GM12874 (cell line): Measurements from ENCODE around the gene TMTC1.

Experiments used
- TF ChIP-seq, protein P1 (sequence below): IDR thresholded peaks from 2 replicates; pipeline ENCODE4 v1.5.1; 2011; ENCODE audit warnings: low read depth, mild to moderate bottlenecking, control low read depth, low read length, moderate library complexity; ENCODE audit not compliant: insufficient read depth

TMTC1 gene

DNA sequence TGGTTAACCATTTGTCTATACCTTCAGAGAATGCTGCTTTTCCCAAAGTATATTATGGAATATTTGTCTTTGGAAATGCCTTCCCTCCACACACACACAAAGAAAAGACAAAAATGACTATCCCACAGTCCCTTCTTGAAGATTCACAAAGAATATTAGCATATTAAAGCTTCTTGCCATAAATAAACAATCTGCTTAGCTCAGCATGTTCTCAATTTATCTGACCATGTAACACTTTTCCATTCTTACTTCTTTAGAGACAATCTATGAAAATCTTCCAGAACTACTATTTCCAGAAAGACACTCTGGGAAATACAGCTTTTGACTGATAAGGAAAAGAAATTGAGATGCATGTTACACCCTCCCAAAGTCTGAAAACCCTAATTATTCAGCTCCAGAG is 227.4 kb downstream of the TMTC1 start:
- TF ChIP-seq, protein P1, sequence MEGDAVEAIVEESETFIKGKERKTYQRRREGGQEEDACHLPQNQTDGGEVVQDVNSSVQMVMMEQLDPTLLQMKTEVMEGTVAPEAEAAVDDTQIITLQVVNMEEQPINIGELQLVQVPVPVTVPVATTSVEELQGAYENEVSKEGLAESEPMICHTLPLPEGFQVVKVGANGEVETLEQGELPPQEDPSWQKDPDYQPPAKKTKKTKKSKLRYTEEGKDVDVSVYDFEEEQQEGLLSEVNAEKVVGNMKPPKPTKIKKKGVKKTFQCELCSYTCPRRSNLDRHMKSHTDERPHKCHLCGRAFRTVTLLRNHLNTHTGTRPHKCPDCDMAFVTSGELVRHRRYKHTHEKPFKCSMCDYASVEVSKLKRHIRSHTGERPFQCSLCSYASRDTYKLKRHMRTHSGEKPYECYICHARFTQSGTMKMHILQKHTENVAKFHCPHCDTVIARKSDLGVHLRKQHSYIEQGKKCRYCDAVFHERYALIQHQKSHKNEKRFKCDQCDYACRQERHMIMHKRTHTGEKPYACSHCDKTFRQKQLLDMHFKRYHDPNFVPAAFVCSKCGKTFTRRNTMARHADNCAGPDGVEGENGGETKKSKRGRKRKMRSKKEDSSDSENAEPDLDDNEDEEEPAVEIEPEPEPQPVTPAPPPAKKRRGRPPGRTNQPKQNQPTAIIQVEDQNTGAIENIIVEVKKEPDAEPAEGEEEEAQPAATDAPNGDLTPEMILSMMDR, result no peak

DNA sequence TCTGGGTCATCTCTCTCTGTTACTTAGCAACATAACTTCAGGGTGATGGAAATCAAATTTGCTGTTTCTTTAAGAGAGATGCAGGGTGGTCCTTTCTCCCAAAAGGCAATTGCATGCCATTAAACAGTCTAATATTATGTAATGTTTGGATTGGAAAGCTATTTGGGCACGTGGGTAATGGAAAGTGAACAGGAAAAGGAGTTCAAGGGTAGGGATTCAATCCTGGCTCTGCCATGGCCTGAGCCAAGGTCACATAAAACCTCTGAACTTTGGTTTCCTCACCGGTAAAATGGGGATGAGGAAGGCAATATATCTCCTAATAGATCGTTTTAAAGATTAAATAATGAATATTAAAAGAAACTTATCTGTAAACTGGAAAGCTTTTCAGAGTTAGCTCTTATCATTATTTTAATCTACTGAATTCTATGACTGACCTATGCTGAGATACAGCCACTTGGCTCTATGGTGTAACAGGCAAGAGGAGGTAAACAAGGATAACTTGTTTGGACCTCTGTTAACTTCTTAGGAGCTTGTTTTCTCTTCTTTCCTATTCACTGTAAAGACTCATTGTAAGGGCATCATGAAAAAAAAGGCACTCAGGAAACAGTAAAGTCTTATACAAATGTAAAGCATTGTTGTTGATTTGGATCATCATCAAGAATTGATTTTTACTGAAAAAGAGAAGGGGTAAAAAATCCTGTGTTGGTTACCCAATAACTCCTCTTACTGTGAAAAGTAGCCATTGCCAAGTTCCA is 230.6 kb downstream of the TMTC1 start:
- TF ChIP-seq, protein P1, result no peak

DNA sequence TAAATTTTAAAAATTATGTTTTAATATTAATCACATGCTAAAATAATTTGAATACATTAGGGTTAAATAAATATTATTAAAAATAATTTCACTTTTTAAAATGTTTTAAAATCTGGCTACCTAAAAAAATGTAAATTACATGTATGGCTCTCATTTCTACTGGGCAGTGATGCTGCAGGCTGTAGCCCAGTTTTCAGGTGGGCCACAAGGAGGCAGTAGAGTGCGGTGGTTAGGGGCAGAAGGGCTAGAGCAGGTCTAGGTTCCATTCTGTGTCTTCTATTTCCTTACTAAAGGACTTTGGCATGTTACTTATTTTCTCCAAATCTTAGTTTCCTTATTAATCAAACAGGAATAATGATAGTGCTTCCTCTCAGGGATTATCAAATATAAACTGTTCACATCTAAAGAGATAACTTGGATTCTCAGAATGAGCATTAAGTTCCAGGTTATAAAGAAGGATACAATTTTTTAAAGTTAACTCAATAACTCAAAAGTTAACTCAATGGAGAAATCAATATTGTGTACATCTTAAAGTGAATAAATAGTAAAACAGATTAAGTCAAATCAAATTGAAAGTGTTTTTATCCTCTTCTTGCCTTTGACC is 231.3 kb downstream of the TMTC1 start:
- TF ChIP-seq, protein P1, result peak; percentile 82

DNA sequence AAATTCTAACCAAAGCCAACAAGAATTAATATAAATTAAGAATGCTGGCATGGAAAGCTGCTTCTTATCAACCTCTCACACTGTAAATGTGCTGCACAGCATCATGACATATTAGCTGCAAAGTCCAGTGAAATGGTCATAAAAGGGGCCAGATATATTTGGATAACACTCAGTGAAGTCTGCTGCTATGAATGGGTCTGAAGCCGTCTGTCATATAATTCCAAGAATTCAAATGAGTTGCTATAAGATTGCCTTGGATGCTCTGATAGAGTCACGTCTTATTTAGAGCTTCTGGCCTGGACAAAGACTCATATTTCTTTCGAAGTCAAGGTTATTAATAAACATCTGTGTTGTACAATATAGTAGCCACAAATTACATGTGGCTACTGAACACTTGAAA is 231.9 kb downstream of the TMTC1 start:
- TF ChIP-seq, protein P1, result no peak

DNA sequence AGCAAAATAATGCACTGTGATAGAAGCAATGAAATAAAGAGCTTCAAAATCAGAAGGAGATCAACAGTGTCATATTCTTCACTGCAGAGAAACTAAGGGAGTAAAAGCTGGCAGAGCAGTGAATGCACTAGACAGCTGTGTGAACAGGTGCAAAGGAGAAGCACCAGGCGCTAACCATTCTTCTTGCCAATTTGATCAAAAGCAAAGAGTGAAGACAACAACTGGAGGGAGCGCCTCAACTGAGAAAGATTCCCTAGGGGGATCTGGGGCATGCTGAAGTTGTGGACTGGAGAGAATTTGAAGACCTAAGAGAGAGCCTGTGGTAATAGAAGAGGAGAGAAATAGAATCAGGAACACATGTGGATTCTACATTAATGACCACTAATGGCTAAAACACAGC is 235.9 kb downstream of the TMTC1 start:
- TF ChIP-seq, protein P1, result no peak

DNA sequence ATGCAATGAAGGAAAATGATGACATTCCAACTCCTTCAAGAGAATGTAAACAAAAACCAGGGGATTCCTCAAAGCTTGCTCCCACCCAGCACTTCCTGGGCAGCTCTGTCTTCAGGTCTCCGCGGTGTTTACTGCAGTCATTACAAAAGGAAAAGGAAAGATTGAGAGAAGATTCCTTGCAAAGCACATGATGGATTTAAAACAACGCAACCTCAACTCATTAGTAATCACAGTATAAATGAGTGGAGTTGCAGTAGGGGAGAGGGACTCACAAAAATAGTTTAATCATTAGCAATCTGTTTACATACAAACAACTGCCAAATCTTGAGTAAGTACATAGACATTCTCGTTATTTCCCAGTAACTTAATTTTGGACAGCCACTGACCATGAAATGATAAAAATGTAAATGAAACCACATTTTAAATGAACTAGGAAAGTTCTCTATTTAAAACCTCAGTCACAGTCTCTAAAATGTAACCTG is 236.6 kb downstream of the TMTC1 start:
- TF ChIP-seq, protein P1, result no peak

DNA sequence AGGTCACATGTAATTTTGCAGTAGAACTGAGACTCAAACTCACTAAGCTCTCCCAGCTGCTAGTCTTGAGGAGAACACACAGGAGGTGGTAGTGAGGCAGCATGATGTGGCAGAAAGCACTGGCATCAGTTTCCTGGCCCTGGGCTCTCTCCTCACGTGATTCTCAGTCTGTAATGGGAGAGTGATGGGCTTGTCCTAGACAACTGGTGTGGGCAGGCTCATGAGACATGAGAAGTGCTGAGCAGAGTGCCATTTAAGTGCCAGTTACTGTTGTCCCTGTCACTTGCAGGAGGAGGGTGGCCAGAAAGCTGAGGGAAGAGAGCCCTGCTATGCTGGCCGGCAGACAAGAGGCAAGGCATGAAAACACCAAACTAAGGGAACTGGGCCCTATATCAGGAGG is 237.7 kb downstream of the TMTC1 start:
- TF ChIP-seq, protein P1, result no peak
